Neuron (in vitro differentiated cells): ENCODE measurements around the gene RCSD1.
A peak's percentile ranks its signal among the peaks of the same experiment; 100 is the strongest.

Source experiments
- H2AFZ ChIP-seq: one replicate; pipeline ENCODE4 v1.6.1; 2013; ENCODE audit warnings: low read depth, mild to moderate bottlenecking, inconsistent platforms, low read length, moderate library complexity
- H3K27me3 ChIP-seq: one replicate; pipeline ENCODE4 v1.6.1; 2013; ENCODE audit warnings: low read length; ENCODE audit not compliant: insufficient read depth
- H3K36me3 ChIP-seq: one replicate; pipeline ENCODE4 v1.6.1; 2013; ENCODE audit warnings: low read length; ENCODE audit not compliant: insufficient read depth
- H3K4me1 ChIP-seq: one replicate; pipeline ENCODE4 v1.6.1; 2013; ENCODE audit warnings: low read length; ENCODE audit not compliant: insufficient read depth
- H3K4me3 ChIP-seq: 2 replicates; pipeline ENCODE4 v1.5.1; 2013; ENCODE audit warnings: mild to moderate bottlenecking, low read length, moderate library complexity
- H3K9me3 ChIP-seq: one replicate; pipeline ENCODE4 v1.6.1; 2013; ENCODE audit warnings: low read length

Gene RCSD1, protein sequence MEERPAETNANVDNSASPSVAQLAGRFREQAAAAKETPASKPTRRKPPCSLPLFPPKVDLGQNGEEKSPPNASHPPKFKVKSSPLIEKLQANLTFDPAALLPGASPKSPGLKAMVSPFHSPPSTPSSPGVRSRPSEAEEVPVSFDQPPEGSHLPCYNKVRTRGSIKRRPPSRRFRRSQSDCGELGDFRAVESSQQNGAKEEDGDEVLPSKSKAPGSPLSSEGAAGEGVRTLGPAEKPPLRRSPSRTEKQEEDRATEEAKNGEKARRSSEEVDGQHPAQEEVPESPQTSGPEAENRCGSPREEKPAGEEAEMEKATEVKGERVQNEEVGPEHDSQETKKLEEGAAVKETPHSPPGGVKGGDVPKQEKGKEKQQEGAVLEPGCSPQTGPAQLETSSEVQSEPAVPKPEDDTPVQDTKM

DNA sequence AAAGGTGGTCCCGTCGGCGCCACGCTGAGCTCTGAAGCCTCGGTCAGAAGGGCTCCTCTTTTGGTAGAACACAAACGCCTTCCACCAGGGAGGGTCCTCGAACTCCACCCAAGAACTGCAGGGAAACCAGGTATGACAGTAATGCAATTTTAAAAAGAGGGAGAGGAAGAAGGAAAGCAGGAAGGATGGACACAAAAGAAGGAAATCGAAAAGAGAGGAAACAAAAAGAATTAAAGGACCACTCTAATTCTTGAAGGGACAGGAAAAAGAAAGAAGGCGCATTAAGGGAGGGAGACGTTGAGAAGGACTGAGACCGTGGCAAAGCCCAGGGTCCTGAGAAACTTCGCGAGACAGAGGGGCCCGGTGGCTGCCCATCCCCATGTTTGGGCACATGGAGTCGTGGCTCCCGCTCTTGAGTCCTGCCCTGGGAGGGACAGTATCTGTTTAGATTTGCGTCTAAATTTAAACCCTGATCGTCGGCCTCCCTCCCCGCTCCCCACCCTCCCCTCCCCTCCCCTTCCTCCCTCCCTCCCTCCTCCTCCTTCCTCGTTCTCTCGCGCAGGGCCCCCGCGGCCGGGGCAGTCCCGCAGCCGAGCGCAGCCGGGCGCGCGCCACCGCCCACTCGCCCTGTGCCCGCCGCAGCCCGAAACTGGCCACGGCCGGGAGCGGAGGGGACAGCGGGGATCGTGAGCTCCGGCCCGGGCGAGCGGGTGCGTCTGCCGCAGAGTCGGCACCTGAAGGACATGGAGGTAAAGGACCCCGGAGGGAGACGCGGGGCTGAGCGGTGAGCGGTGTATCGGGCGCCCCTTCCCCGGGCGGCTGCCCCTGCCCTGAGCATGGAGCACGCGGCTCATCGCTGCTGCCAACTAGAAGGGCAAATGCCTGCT lies at the start of gene RCSD1:
Gene RCSD1 (plus strand): TSS at position 552 of the 887 bp plus-strand sequence. CDS start 192 bp downstream, at position 744.
- peaks cover 69% of the 10 kb centered on the region for H3K27me3 ChIP-seq
- H3K9me3 ChIP-seq: peaks cover 7% of the 10 kb centered on the region
- no peaks in the 10 kb centered on the region for H3K36me3 ChIP-seq

DNA sequence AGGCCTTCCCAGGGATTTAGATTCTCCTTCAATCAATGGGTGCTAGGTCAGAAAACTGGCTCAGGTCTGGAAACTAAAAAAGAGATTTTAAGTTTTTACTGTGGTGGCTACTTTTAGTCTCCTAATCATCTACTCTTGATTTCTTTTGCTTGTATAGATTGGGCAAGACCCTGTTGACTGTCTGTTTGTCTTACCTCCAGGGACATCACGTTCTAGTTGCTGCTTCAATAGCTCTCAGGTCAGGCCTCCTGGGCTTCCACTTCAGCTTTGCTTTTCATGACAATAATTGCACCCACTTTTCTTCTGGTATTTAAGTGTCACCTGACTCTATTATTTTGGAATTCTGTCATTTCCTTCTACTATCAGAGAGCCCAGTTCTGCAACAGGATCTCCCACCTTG lies 48.0 kb upstream of the RCSD1 start:
- no peak overlapping the region for H3K4me3 ChIP-seq
- H3K9me3 ChIP-seq: peaks cover 2% of the 10 kb centered on the region
- H2AFZ ChIP-seq: no peak overlapping the region
- H3K36me3 ChIP-seq: no peaks in the 10 kb centered on the region
- no peaks in the 10 kb centered on the region for H3K27me3 ChIP-seq
- no peaks in the 10 kb centered on the region for H3K4me1 ChIP-seq

More for the DNA sequence above, at the start of gene RCSD1:
- no peaks in the 10 kb centered on the region for H3K4me1 ChIP-seq
- peak within 1 kb of the TSS; percentile 24 for H3K4me3 ChIP-seq
- no peak within 1 kb of the TSS for H2AFZ ChIP-seq

DNA sequence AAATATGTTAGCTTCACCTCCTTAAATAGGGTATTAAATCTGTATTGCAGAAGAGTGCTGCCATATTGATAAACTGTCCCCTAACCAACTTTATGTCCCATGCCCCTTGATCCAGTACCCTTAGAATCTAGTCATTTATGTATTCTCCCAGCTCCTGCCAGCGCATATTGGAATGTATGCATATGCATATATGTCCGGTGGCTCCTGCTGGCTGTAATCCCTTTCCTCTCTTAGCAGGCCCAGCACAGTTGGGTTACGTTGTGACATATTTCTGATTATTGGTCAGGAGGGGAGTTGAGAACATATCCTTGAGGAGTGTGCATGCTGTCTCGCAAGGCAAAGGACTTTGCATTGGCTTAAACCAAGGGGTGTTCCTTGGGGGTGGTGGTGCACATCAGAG lies 47.3 kb upstream of the RCSD1 start:
- H3K27me3 ChIP-seq: no peaks in the 10 kb centered on the region
- H2AFZ ChIP-seq: no peak overlapping the region
- no peaks in the 10 kb centered on the region for H3K36me3 ChIP-seq
- H3K4me3 ChIP-seq: no peak overlapping the region
- H3K4me1 ChIP-seq: no peaks in the 10 kb centered on the region
- H3K9me3 ChIP-seq: peaks cover 2% of the 10 kb centered on the region

DNA sequence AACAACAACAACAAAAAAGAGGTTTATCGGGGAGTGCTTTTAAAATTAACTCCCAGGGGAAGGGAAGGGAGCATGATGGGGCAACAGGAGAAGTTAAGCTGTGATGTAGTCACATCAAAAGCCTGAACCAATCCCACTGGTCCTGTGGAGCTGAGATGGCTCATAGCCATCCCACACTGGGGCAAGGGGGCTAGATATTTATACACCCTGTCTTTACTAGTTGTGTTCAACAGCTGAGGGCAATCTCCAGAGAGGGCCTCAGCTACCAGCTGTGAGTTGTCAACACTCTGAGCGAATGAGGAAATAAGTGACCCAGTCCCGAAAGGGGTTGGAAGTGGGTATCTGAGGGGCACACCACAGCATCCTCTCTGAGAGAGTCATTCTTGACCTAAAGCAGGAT lies 45.5 kb upstream of the RCSD1 start:
- Histone ChIP-seq H3K27me3 (no peaks in the 10 kb centered on the region), H3K9me3 (peaks cover 2% of the 10 kb centered on the region), H2AFZ (no peak overlapping the region), H3K4me3 (no peak overlapping the region), H3K4me1 (no peaks in the 10 kb centered on the region), H3K36me3 (no peaks in the 10 kb centered on the region)

DNA sequence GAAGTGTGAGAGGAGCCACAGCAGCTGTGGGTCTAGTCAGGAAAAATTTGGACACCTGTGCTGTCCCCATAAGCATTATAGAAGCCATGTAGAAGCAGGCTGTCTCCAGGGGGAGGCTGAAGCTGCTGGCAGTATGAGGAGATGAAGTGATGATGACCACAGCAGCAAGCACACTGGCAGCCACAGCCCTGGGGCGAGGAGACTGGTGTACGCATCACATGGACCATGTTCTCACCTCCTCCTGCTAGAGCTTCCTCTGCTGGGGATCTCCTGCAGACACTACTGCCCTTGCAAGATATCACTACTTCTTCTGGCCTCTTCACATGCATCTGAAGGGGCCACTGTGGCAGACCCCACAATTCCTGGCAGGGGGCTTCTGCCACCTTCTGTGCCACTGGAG lies 42.7 kb upstream of the RCSD1 start:
- no peaks in the 10 kb centered on the region for H3K4me1 ChIP-seq
- no peak overlapping the region for H2AFZ ChIP-seq
- H3K27me3 ChIP-seq: no peaks in the 10 kb centered on the region
- H3K36me3 ChIP-seq: no peaks in the 10 kb centered on the region
- peaks cover 2% of the 10 kb centered on the region for H3K9me3 ChIP-seq
- H3K4me3 ChIP-seq: no peak overlapping the region

DNA sequence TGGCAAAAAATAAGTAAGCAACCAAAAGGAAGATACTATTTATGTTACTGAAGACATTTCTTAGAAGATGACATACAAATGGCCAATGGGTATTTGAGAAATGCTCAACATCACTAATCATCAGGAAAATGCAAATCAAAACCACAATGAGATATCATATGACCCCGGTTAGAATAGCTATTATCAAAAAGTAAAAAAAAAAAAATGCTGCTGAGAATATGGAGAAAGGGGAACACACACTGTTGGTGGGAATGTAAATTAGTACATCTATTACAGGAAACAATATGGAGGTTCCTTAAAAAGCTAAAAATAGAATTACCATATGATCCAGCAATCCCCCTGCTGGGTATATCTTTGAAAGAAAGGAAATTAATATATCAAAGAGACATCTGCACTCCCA lies 42.2 kb upstream of the RCSD1 start:
- Histone ChIP-seq H3K27me3 (no peaks in the 10 kb centered on the region), H2AFZ (no peak overlapping the region), H3K36me3 (no peaks in the 10 kb centered on the region), H3K9me3 (peaks cover 2% of the 10 kb centered on the region), H3K4me1 (no peaks in the 10 kb centered on the region), H3K4me3 (no peak overlapping the region)

DNA sequence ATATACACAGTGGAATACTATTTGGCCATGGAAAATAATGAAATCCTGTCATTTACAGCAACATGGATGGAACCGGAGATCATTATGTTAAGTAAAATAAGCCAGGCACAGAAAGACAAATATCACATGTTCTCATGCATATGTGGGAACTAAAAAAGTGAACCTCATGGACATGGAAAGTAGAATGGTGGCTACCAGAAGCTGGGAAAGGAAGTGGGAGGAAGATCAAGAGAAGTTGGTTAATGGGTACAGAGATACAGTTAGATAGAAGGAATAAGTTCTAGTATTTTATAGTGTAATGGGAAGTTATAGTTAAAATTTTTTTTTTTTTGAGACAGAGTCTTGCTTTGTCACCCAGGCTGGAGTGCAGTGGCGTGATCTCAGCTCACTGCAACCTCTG lies 41.7 kb upstream of the RCSD1 start:
- no peak overlapping the region for H2AFZ ChIP-seq

DNA sequence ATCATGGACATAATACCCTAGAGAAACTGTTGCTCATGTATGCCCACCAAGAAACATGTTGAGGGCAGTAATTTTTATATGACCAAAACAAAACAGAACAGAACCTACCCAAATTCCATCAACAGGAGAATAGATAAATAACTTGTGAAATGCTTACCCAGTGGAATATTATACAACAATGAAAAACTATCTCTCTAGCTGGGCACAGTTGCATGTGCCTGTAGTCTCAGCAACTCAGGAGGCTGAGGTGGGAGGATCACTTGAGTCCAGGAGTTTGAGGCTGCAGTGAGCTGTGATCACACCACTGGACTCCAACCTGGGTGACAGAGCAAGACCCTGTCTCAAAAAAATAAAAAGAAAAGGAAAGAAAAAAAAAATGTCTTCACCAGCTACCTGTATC lies 37.6 kb upstream of the RCSD1 start:
- H2AFZ ChIP-seq: no peak overlapping the region
- no peak overlapping the region for H3K4me3 ChIP-seq
- H3K36me3 ChIP-seq: no peaks in the 10 kb centered on the region
- no peaks in the 10 kb centered on the region for H3K9me3 ChIP-seq
- H3K27me3 ChIP-seq: no peaks in the 10 kb centered on the region
- H3K4me1 ChIP-seq: no peaks in the 10 kb centered on the region

More for the DNA sequence above, 41.7 kb upstream of the RCSD1 start:
- H3K36me3 ChIP-seq: no peaks in the 10 kb centered on the region
- H3K9me3 ChIP-seq: peaks cover 2% of the 10 kb centered on the region
- H3K4me1 ChIP-seq: no peaks in the 10 kb centered on the region
- H3K4me3 ChIP-seq: no peak overlapping the region
- no peaks in the 10 kb centered on the region for H3K27me3 ChIP-seq

DNA sequence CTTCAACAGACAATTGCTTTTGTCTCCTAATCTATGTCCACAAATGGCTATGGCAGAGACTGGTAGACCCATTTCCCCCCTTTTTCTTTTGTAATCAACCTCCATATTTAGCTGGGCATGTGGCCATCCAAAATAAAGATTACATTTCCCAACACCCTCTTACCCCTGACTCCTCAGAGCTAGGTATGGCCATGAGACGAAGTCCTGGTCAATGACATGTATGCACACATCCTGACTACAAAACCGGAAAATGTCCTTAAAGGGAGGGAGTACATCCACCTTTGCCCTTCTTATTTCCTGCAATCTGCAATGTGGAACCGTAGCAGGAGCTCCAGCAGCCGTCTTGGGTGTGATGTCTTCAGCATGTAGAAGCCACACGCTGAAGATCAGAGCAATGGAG lies 36.2 kb upstream of the RCSD1 start:
- Histone ChIP-seq H2AFZ (no peak overlapping the region), H3K4me3 (no peak overlapping the region), H3K36me3 (no peaks in the 10 kb centered on the region), H3K4me1 (no peaks in the 10 kb centered on the region), H3K27me3 (no peaks in the 10 kb centered on the region), H3K9me3 (no peaks in the 10 kb centered on the region)

DNA sequence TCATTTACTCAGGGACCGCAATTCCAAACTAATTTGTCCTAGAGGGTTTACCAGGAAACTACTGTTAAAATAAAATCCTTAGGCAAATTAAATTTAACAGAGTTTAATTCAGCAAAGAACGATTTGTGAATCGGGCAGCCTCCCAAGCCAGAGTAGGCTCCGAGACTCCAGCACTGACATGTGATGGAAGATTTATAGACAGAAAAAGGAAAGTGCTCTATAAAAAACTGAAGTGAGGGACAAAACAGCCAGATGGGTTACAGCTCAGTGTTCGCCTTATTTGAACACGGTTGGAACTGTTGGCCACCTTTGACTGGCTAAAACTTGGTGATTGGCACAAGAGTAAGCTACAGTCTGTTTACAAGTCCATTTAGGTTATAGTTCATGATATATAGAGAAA lies 35.2 kb upstream of the RCSD1 start:
- Histone ChIP-seq H2AFZ (no peak overlapping the region), H3K27me3 (no peaks in the 10 kb centered on the region), H3K4me1 (no peaks in the 10 kb centered on the region)

DNA sequence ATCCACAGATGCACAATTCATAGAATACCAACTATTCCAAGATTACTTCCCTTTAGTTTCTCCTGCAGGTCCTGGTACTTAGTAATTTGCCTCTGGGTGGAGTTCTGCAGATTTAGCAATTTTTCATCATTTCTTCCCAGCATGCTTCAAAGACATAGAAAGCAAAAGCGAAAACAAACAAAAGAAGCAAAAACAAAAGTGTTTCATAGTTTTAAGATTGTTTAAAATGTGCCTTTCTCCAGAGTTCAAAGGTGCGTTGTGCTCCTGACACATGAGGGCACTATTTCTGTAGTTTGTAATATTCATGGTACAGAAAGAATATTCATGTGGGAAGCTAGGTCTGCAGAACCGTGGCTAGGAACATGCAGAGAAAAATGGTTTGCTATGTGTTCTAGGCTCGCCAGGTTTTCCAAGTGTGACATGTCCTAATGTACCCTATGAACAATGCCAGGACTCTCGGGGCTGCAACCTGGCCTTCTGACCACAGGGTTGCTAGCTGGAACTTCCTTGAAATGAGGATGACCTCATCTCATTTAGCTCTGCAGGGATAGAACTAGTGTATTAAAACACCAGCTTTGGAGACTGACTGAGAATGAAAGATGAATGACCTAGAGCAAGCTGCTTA lies 30.0 kb upstream of the RCSD1 start:
- no peak overlapping the region for H2AFZ ChIP-seq
- H3K36me3 ChIP-seq: no peaks in the 10 kb centered on the region
- H3K9me3 ChIP-seq: no peaks in the 10 kb centered on the region
- H3K4me1 ChIP-seq: no peaks in the 10 kb centered on the region
- no peaks in the 10 kb centered on the region for H3K27me3 ChIP-seq
- H3K4me3 ChIP-seq: no peak overlapping the region

More for the DNA sequence above, 35.2 kb upstream of the RCSD1 start:
- Histone ChIP-seq H3K36me3 (no peaks in the 10 kb centered on the region), H3K9me3 (no peaks in the 10 kb centered on the region), H3K4me3 (no peak overlapping the region)

DNA sequence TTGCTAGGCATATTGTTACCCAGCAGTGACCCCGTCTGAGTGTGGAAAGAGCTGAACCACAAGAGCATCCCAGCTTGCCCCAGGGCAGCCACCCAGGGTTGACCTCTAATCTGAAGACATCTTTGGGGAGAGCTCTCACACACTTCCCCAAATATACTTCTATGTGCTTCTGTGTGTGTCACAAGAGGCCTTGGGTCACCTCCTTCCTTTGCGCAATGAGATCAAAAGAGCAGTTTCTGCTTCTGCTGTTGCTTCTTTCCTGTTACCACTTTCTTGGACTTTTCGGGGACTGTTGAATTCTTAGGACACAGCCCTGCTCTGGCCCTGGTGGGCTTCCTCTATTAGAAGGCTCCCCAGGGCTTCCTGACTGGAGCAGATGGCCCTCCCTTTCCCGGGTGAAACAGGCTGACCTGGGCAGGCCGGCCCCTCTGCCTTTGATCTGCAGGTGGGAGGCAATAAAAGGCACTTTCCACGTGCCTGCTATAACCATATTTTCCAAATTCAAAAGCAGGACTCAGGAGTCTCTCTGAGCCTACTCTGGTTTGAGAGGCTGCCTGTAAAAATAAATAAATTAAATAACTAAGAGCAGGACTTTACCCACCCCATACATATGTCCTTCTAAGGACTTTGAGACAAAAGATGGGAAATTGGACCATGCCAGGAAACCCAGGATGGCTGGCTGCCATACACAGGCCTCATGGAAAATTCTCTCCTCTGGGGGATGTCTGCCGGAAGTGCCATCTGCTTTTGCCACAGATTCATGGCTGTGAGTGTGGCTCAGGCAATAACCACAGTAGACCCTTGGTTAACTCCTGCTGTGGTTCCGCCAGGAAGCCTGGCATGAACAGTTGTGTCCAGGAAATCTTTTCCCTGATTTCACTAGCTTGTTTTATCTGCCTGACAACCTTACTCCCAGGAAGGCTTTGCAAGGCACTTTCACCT lies 28.3 kb upstream of the RCSD1 start:
- H2AFZ ChIP-seq: no peak overlapping the region

More for the DNA sequence above, 28.3 kb upstream of the RCSD1 start:
- H3K4me3 ChIP-seq: no peak overlapping the region
- no peaks in the 10 kb centered on the region for H3K4me1 ChIP-seq
- H3K27me3 ChIP-seq: no peaks in the 10 kb centered on the region
- no peaks in the 10 kb centered on the region for H3K36me3 ChIP-seq
- no peaks in the 10 kb centered on the region for H3K9me3 ChIP-seq
